Measurements from ENCODE around the gene LTBP1. TPM values are rescaled to one million over a fixed set of nuclear protein-coding genes. Genes with fewer than 3 reads are reported as not detected.

Gene LTBP1
- total and polyA plus RNA-seq, 2 donors (not counting 1 experiment from before 2014, with no cell fraction given) = 0.69 TPM; not detected in 1

- Histone ChIP-seq H3K4me2 (replicated peaks; ENCODE audit: low read depth, low read length, poor library complexity, severe bottlenecking) (no peak overlapping the region), H3K9ac (ENCODE audit: low read length) (no peak overlapping the region), H3K27ac (ENCODE audit: low read length in 2 of 2) (no peak overlapping the region), H3K4me1 (ENCODE audit: control insufficient read depth in 2 of 2, insufficient read depth in 2 of 2, low read length in 2 of 2) (peaks cover 0 to 5% of the 10 kb centered on the region in 2 donors), H3K79me2 (ENCODE audit: control insufficient read depth, insufficient read depth, low read length) (no peaks in the 10 kb centered on the region), H3K36me3 (replicated peaks in 1 of 2; ENCODE audit: control extremely low read depth in 1 of 2, control insufficient read depth in 1 of 2, extremely low read depth in 1 of 2, insufficient read depth in 2 of 2, low read length in 1 of 2) (no peaks in the 10 kb centered on the region), H3K4me3 (ENCODE audit: control extremely low read depth in 1 of 5, extremely low read depth in 1 of 5, insufficient read depth in 1 of 5, low read depth in 2 of 5, low read length in 4 of 5) (no peak overlapping the region), H2AFZ (ENCODE audit: insufficient read depth, low read depth, low read length, poor library complexity, severe bottlenecking) (no peak overlapping the region), H4K20me1 (ENCODE audit: control insufficient read depth, insufficient read depth, low read length, poor library complexity, severe bottlenecking) (no peaks in the 10 kb centered on the region), H3K27me3 (replicated peaks in 1 of 4; ENCODE audit: control extremely low read depth in 1 of 4, control insufficient read depth in 3 of 4, insufficient read depth in 4 of 4, low read length in 3 of 4) (no peaks in the 10 kb centered on the region), H3K9me3 (ENCODE audit: control extremely low read depth in 1 of 3, control insufficient read depth in 2 of 3, insufficient read depth in 1 of 3, low read length in 2 of 3) (peaks cover 0 to 5% (median 0%) of the 10 kb centered on the region in 3 donors)
- no peak for DNase-seq
- 17% methylated on average over 1 of the region's 8 CpGs for WGBS (ENCODE audit: insufficient coverage)
- POLR2A ChIA-PET = no interaction called here
- TF ChIP-seq EZH2 (IDR thresholded peaks at IDR 0.05; ENCODE audit: borderline replicate concordance, insufficient read depth, low read depth, low read length, poor library complexity, severe bottlenecking) = no peak
- no peak for TF ChIP-seq CTCF (IDR thresholded peaks at IDR 0.05)
- H3K27ac Mint-ChIP-seq = no peak overlapping the region
- ATAC-seq (ENCODE audit: low read depth) = no peak
- intact Hi-C loops (cut with micrococcal nuclease) = no loop called here
- H3K4me1 Mint-ChIP-seq = peaks cover 10% of the 10 kb centered on the region
- no peak overlapping the region for H3K4me3 Mint-ChIP-seq
- no peaks in the 10 kb centered on the region for H3K9me3 Mint-ChIP-seq (ENCODE audit: insufficient read depth)
- CTCF ChIA-PET = no interaction called here
- H3K27me3 Mint-ChIP-seq = no peaks in the 10 kb centered on the region
These were observed 35.7 kb upstream of the LTBP1 start for GRCh38 chr2:32910883-32911598.

GRCh38 chr2:32915694-32916093 lies 31.1 kb upstream of the LTBP1 start:
- ChIA-PET CTCF (no interaction called here), POLR2A (no interaction called here)
- Mint-ChIP-seq H3K4me3 (no peak overlapping the region), H3K9me3 (ENCODE audit: insufficient read depth) (no peaks in the 10 kb centered on the region), H3K27me3 (peaks cover under 1% of the 10 kb centered on the region), H3K27ac (no peak overlapping the region), H3K4me1 (peaks cover 9% of the 10 kb centered on the region)
- H3K27me3 ChIP-seq (replicated peaks in 1 of 4; ENCODE audit: control extremely low read depth in 1 of 4, control insufficient read depth in 3 of 4, insufficient read depth in 4 of 4, low read length in 3 of 4) = no peaks in the 10 kb centered on the region
- no peak overlapping the region for H2AFZ ChIP-seq (ENCODE audit: insufficient read depth, low read depth, low read length, poor library complexity, severe bottlenecking)
- no peaks in the 10 kb centered on the region for H3K9me3 ChIP-seq (ENCODE audit: control extremely low read depth in 1 of 3, control insufficient read depth in 2 of 3, insufficient read depth in 1 of 3, low read length in 2 of 3)
- H3K4me2 ChIP-seq (replicated peaks; ENCODE audit: low read depth, low read length, poor library complexity, severe bottlenecking) = no peak overlapping the region
- H3K36me3 ChIP-seq (replicated peaks in 1 of 2; ENCODE audit: control extremely low read depth in 1 of 2, control insufficient read depth in 1 of 2, extremely low read depth in 1 of 2, insufficient read depth in 2 of 2, low read length in 1 of 2) = no peaks in the 10 kb centered on the region
- H3K79me2 ChIP-seq (ENCODE audit: control insufficient read depth, insufficient read depth, low read length) = no peaks in the 10 kb centered on the region
- DNase-seq = no peak
- H3K27ac ChIP-seq (ENCODE audit: low read length in 2 of 2) = no peak overlapping the region
- H3K4me1 ChIP-seq (ENCODE audit: control insufficient read depth in 2 of 2, insufficient read depth in 2 of 2, low read length in 2 of 2) = peaks cover 0 to 5% of the 10 kb centered on the region in 2 donors
- TF ChIP-seq CTCF (IDR thresholded peaks at IDR 0.05) (no peak), EZH2 (IDR thresholded peaks at IDR 0.05; ENCODE audit: borderline replicate concordance, insufficient read depth, low read depth, low read length, poor library complexity, severe bottlenecking) (no peak)
- intact Hi-C loops (cut with micrococcal nuclease) = no loop called here
- H3K9ac ChIP-seq (ENCODE audit: low read length) = no peak overlapping the region
- no peaks in the 10 kb centered on the region for H4K20me1 ChIP-seq (ENCODE audit: control insufficient read depth, insufficient read depth, low read length, poor library complexity, severe bottlenecking)
- WGBS (ENCODE audit: insufficient coverage) = no CpG with 5 or more reads among the region's 1 CpG
- H3K4me3 ChIP-seq (ENCODE audit: control extremely low read depth in 1 of 5, extremely low read depth in 1 of 5, insufficient read depth in 1 of 5, low read depth in 2 of 5, low read length in 4 of 5) = no peak overlapping the region
- no peak for ATAC-seq (ENCODE audit: low read depth)
